Fibroblast of gingiva (primary cell): Measurements from ENCODE around the gene IP6K1.

ENCODE experiments used
- DNase-seq: peaks from one replicate; pipeline ENCODE4 v3.0.0-alpha.2; 2011; ENCODE audit warnings: low read depth

The IP6K1 gene

GRCh38 chr3:49723628-49724551 is 62.5 kb downstream of the IP6K1 start, which contains the start of gene GMPPB:
GMPPB (minus strand) TSS chr3:49723951; CDS start chr3:49723726, 225 bp downstream.
- DNase-seq: peak; percentile 98

- no peak for DNase-seq
Observed at GRCh38 chr3:49723296-49723627, 63.1 kb downstream of the IP6K1 start.

DNA sequence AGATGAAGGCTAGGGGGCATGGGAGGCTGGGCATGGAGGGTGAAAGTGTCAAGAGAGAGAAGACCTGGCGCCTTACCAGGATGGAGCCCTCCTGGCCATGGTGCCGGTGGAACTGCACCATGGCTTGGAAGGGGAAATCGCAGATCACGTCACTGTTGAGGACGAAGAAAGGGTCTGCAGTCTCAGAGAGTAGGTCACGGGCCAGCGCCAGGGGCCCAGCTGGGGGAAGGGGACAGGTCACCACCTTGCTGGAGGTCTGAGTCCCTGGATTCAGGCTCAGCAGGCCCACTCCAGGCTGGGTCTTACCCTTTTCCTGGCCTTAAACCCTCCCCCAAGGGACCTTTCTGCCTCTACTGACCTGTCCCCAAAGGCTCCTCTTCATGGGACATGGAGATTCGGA is 63.4 kb downstream of the IP6K1 start:
- no peak for DNase-seq

- DNase-seq: no peak
Observed at GRCh38 chr3:49721896-49722781, 64.2 kb downstream of the IP6K1 start.

DNA sequence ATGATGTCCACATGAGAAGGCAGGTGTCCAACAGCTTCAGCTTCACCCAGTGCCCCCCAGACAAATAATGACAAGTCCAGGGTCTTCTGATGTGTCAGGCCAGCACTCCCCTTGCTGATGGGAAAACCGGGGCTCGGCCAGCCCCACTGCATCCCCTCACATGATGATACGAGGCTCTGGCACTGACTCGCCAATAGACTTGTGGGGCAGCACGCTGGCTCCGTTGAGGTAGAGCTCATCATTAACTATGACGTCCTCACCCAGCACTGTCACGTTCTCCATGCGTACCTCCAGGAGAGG is 64.8 kb downstream of the IP6K1 start:
- no peak for DNase-seq

DNA sequence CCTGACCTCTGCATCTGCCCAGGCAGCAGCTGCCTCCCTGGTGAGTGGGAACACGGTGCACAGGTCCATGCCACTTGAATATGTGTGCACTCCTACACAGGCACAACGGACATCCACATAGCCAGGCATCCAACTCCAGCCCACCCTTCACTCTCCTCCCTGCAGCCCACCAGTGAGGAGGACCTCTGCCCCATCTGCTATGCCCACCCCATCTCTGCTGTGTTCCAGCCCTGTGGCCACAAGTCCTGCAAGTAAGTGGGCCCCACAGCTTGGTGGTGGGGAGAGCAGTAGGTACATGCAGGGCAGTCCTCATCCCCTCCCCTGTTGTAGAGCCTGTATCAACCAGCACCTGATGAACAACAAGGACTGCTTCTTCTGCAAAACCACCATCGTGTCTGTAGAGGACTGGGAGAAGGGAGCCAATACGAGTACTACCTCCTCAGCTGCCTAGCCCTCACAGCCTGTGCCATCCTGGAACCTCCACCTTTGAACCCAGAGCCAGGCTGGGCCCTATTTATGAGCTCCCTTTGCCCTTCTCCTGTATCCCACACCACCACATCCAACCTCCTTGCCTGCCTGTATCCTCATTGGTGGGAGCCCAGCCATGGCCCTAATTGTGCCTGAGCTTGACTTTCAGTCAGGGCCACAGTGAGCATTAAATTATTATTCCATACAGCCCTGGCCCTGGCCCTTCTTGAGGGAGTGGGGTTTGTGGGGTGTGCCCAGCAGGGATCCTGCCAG is 65.3 kb downstream of the IP6K1 start:
- DNase-seq: no peak

- peak; percentile 90 for DNase-seq
Observed at GRCh38 chr3:49719214-49719884, 67.0 kb downstream of the IP6K1 start, which contains the start of gene AMIGO3. AMIGO3 (minus strand) TSS chr3:49719684; CDS start chr3:49719465, 219 bp downstream.

DNA sequence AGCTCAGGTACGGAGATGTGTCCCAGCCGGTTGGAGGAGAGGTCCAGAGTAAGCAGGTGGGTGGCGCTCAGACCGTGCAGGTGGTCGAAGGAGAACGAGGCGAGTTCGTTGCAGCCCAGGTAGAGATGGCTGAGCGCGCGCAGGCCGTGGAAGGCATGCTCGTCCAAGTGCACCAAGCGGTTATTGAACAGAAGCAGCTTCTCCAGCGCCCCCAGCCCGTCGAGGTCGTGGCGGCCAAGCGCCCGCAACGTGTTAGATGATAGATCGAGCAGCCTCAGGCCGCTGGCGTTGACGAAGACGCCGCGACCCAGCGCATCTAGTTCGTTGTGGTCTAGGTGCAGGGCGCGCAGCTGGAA is 67.5 kb downstream of the IP6K1 start:
- DNase-seq: no peak

- no peak for DNase-seq
Observed at GRCh38 chr3:49717959-49718857, 68.1 kb downstream of the IP6K1 start.

GRCh38 chr3:49717211-49717958 is 69.0 kb downstream of the IP6K1 start:
- no peak for DNase-seq

- no peak for DNase-seq
Observed at GRCh38 chr3:49716691-49717210, 69.6 kb downstream of the IP6K1 start.

GRCh38 chr3:49716169-49716568 is 70.2 kb downstream of the IP6K1 start:
- DNase-seq: no peak

DNA sequence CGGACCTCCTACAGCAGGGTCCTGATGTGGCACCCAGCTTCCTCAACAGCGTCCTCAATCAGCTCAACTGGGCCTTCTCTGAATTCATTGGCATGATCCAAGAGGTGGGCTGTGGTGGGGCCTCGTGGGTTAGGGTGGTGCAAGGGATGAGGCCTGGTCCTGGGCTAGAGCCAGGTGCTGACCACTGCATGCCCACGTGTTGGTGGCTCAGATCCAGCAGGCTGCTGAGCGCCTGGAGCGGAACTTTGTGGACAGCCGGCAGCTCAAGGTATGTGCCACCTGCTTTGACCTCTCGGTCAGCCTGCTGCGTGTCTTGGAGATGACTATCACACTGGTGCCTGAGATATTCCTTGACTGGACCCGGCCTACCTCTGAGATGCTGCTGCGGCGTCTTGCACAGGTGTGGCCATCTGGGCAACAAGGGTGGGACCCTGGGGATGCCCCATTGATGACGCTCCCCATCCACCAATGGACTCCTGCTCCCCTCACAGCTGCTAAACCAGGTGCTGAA is 70.7 kb downstream of the IP6K1 start:
- no peak for DNase-seq

DNA sequence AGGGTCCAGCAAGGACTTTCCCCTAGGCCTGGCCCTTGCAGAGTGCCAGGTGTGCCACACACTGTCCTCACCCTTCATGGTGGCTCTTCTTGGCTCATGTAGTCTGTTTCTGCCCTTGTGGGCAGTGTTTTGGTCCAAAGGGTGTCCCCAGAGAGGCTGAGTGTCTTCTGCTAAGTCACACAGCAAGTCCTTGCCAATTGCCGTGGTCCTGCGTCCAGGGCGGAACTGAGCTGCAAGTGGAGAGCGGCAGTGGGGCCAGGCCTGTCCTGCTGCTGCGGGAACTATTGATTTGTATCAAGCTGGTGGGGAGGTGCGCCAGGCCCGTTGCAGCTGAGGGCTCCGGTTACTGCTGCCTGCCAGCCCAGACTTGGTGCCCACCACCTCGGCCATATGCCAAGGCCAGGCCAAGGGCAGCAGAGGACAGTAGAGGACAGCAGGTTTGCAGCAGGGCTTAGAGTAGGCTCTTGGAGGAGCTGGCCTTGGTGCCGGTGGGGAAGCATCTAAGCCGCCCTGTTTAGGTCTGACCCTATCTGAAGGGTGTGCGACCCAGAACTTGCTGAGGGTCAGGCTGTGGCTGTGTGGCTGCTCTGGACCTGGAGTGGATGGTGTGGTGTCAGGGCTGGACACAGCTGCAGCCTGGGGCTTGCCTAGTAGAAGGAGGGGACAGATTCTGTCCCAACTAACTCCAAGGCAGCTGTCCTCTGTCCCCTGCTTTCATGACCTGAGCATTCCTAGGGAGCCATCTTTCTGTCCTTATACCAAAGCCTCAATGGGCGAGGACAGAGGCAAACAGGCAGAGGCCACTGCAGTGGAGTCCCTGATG is 71.4 kb downstream of the IP6K1 start:
- no peak for DNase-seq

DNA sequence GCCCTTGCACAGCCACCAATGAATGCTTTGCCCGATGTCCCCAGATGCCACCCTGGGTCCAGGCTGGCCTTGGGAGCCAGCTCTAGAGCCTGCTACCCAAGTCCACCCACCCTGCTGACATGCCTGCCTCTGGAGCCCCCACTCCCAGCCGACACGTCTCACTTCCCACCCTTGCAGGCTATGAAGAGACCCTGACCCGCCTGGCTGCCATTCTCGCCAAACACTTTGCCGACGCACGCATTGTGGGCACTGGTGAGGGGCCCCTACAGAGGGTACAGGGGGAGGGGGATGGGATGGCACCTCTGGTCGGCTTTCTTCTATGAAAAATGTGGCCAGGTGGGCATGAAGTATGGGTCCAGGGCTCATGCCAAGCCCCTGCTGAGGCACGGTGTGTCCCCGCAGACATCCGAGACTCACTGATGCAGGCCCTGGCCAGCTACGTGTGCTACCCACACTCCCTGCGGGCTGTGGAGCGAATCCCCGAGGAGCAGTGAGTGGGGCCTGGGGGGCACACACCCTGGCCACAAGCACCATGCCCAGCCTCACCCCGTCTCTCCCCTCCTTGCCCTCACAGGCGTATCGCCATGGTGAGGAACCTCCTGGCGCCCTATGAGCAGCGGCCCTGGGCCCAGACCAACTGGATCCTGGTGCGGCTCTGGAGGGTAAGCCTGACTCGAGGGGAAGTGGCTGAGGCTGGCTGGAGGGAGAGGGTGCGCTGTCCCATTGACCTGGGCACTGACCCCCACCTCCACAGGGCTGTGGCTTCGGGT is 72.8 kb downstream of the IP6K1 start:
- DNase-seq: no peak

- DNase-seq: no peak
Observed at GRCh38 chr3:49712631-49713317, 73.6 kb downstream of the IP6K1 start.

- DNase-seq: no peak
Observed at GRCh38 chr3:49712166-49712565, 74.2 kb downstream of the IP6K1 start.
